H1 (cell line): ENCODE data around the gene TEAD1. TPM values are rescaled to one million over a fixed set of nuclear protein-coding genes. Genes with fewer than 3 reads are reported as not detected.
A peak's percentile ranks its signal among the peaks of the same experiment; 100 is the strongest.

Source experiments
- CTCF ChIA-PET: fragments of 300-600 bp; sonication (Branson Sonifier 250); formaldehyde crosslinking; loops from one replicate; lab custom pipeline; 2021; ENCODE audit not compliant: partially characterized antibody; lab: Charles Lee
- POLR2A ChIA-PET: fragments of 300-600 bp; sonication (Branson Sonifier 250); formaldehyde crosslinking; loops from one replicate; lab custom pipeline; 2021; ENCODE audit warnings: inconsistent platforms; ENCODE audit not compliant: partially characterized antibody; lab: Charles Lee
- DNase-seq, 2 experiments: peaks; one replicate each; pipeline versions ENCODE4 v3.0.0 to v3.0.0-alpha.2; 2010 to 2022; ENCODE audit warnings: low spot score in 2 of 2, low read depth in 1 of 2, mixed read lengths in 1 of 2
- FAIRE-seq: peaks from 2 replicates; lab custom pipeline; 2011; peaks lifted over from hg19 to GRCh38; lab: Jason Lieb, UNC
- H2AFZ ChIP-seq: 2 replicates; pipeline ENCODE4 v1.8.1; 2012; ENCODE audit warnings: low read length, inconsistent platforms
- H2AK5ac ChIP-seq: 2 replicates; pipeline ENCODE4 v1.6.1; 2013; ENCODE audit warnings: low read depth, low read length
- H2BK120ac ChIP-seq: replicated peaks from 2 replicates; pipeline ENCODE3; 2013; ENCODE audit warnings: low read depth, low read length, inconsistent platforms
- H2BK12ac ChIP-seq: 2 replicates; pipeline ENCODE4 v1.6.1; 2013; ENCODE audit warnings: low read depth, low read length
- H2BK15ac ChIP-seq: 2 replicates; pipeline ENCODE4 v1.6.1; 2013; ENCODE audit warnings: low read length
- H2BK20ac ChIP-seq: 2 replicates; pipeline ENCODE4 v1.6.1; 2013; ENCODE audit warnings: low read length
- H2BK5ac ChIP-seq: 2 replicates; pipeline ENCODE4 v1.6.1; 2013; ENCODE audit warnings: low read depth, low read length
- H3K14ac ChIP-seq: 2 replicates; pipeline ENCODE4 v1.6.1; 2013; ENCODE audit warnings: inconsistent platforms; ENCODE audit not compliant: insufficient read length
- H3K18ac ChIP-seq: 2 replicates; pipeline ENCODE4 v1.6.1; 2013; ENCODE audit warnings: low read length; ENCODE audit errors: extremely low read depth
- H3K23ac ChIP-seq: 2 replicates; pipeline ENCODE4 v1.6.1; 2013; ENCODE audit warnings: inconsistent platforms; ENCODE audit not compliant: insufficient read length
- H3K23me2 ChIP-seq: 2 replicates; pipeline ENCODE4 v1.6.1; 2013; ENCODE audit warnings: low read depth, low read length
- H3K27ac ChIP-seq: 2 replicates; pipeline ENCODE4 v1.6.1; 2011; ENCODE audit warnings: low read depth, low read length, inconsistent platforms
- H3K27me3 ChIP-seq, 4 experiments: replicated peaks in 1 of 4; 1 replicate in 1 of 4; 2 replicates in 3 of 4; pipeline versions ENCODE4 v1.6.1 to v1.8.1; 2011 to 2013; ENCODE audit warnings: low read length in 3 of 4, mild to moderate bottlenecking in 3 of 4, inconsistent platforms in 2 of 4, mixed read lengths in 2 of 4, moderate library complexity in 1 of 4; ENCODE audit not compliant: control insufficient read depth in 3 of 4, insufficient read depth in 3 of 4; ENCODE audit errors: extremely low read depth in 1 of 4
- H3K36me3 ChIP-seq, 4 experiments: 2 replicates each; pipeline versions ENCODE4 v1.6.1 to v1.8.1; 2011 to 2013; ENCODE audit warnings: mild to moderate bottlenecking in 4 of 4, low read length in 3 of 4, moderate library complexity in 2 of 4, control low read depth in 1 of 4, inconsistent platforms in 1 of 4; ENCODE audit not compliant: insufficient read depth in 4 of 4, control insufficient read depth in 2 of 4
- H3K4ac ChIP-seq: replicated peaks from 2 replicates; pipeline ENCODE3; 2013; ENCODE audit warnings: low read length, low read depth, mixed read lengths, inconsistent platforms; ENCODE audit not compliant: insufficient read length
- H3K4me1 ChIP-seq, 4 experiments: replicated peaks in 1 of 4; 1 replicate in 1 of 4; 2 replicates in 3 of 4; pipeline versions ENCODE4 v1.6.1 to v1.8.1; 2011 to 2013; ENCODE audit warnings: low read length in 3 of 4, inconsistent platforms in 2 of 4, mixed read lengths in 1 of 4; ENCODE audit not compliant: insufficient read depth in 4 of 4, control insufficient read depth in 3 of 4
- H3K4me2 ChIP-seq, 2 experiments: 2 replicates each; pipeline versions ENCODE4 v1.6.1 to v1.8.1; 2011 to 2013; ENCODE audit warnings: low read depth in 2 of 2, low read length in 2 of 2, control low read depth in 1 of 2, inconsistent platforms in 1 of 2, mild to moderate bottlenecking in 1 of 2; ENCODE audit not compliant: insufficient read depth in 1 of 2
- H3K4me3 ChIP-seq, 4 experiments: fragments of 200-600, 300-600 bp in 1 of 4; sonication (generic), shearing (Covaris generic), sonication (Bioruptor Twin) in 1 of 4; 2 replicates each; pipeline versions ENCODE4 v1.5.1 to v1.8.1; 2011 to 2016; ENCODE audit warnings: low read length in 4 of 4, low read depth in 3 of 4, control low read depth in 2 of 4, inconsistent platforms in 2 of 4, mild to moderate bottlenecking in 2 of 4, mixed read lengths in 1 of 4, moderate library complexity in 1 of 4; ENCODE audit not compliant: insufficient read depth in 2 of 4; ENCODE audit errors: extremely low read depth in 1 of 4
- H3K56ac ChIP-seq: replicated peaks from 2 replicates; pipeline ENCODE3; 2013; ENCODE audit warnings: low read depth, mild to moderate bottlenecking, mixed read lengths, low read length, inconsistent platforms; ENCODE audit not compliant: insufficient read length
- H3K79me1 ChIP-seq: 2 replicates; pipeline ENCODE4 v1.6.1; 2013; ENCODE audit warnings: low read depth, low read length, control low read depth
- H3K79me2 ChIP-seq, 2 experiments: 2 replicates each; pipeline versions ENCODE4 v1.6.1 to v1.8.1; 2012 to 2013; ENCODE audit warnings: low read length in 2 of 2, mild to moderate bottlenecking in 2 of 2, inconsistent platforms in 1 of 2; ENCODE audit not compliant: insufficient read depth in 2 of 2, control insufficient read depth in 1 of 2
- H3K9ac ChIP-seq, 4 experiments: replicated peaks in 1 of 4; 1 replicate in 1 of 4; 2 replicates in 3 of 4; pipeline versions ENCODE4 v1.6.1 to v1.8.1; 2011 to 2013; ENCODE audit warnings: low read depth in 3 of 4, low read length in 3 of 4, control low read depth in 2 of 4, mild to moderate bottlenecking in 2 of 4, moderate library complexity in 2 of 4, inconsistent platforms in 1 of 4; ENCODE audit errors: extremely low read depth in 1 of 4
- H3K9me3 ChIP-seq, 2 experiments: 2 replicates each; pipeline versions ENCODE4 v1.6.1 to v1.8.1; 2012 to 2013; ENCODE audit warnings: mild to moderate bottlenecking in 2 of 2, moderate library complexity in 2 of 2, control low read depth in 1 of 2, inconsistent platforms in 1 of 2, low read depth in 1 of 2, low read length in 1 of 2, mixed read lengths in 1 of 2; ENCODE audit not compliant: insufficient read depth in 2 of 2
- H4K20me1 ChIP-seq, 2 experiments: replicated peaks in 1 of 2; 2 replicates each; pipeline versions ENCODE3 to v1.8.1; 2011 to 2013; ENCODE audit warnings: inconsistent platforms in 2 of 2, low read length in 2 of 2, mild to moderate bottlenecking in 1 of 2; ENCODE audit not compliant: insufficient read depth in 2 of 2, control insufficient read depth in 1 of 2
- H4K5ac ChIP-seq: 2 replicates; pipeline ENCODE4 v1.6.1; 2013; ENCODE audit warnings: low read length, low read depth, mixed read lengths, inconsistent platforms; ENCODE audit not compliant: insufficient read length
- H4K8ac ChIP-seq: 2 replicates; pipeline ENCODE4 v1.8.0; 2013; ENCODE audit warnings: mild to moderate bottlenecking, moderate library complexity, low read length, inconsistent platforms; ENCODE audit not compliant: insufficient read depth; ENCODE audit errors: extremely low read depth
- H4K91ac ChIP-seq: replicated peaks from 2 replicates; pipeline ENCODE3; 2013; ENCODE audit warnings: low read length, mixed read lengths, inconsistent platforms; ENCODE audit not compliant: insufficient read length
- EGR1 ChIP-seq: IDR thresholded peaks from 2 replicates; pipeline ENCODE4 v1.6.1; 2011; ENCODE audit warnings: low read depth, low read length, borderline replicate concordance
- FOSL1 ChIP-seq: IDR thresholded peaks from 2 replicates; pipeline ENCODE4 v1.6.1; 2011; ENCODE audit warnings: mild to moderate bottlenecking, low read depth, low read length, moderate library complexity; ENCODE audit not compliant: insufficient read depth
- HDAC6 ChIP-seq: IDR thresholded peaks from one replicate; pipeline ENCODE4 v1.7.1; 2012; ENCODE audit warnings: low read depth, mild to moderate bottlenecking, inconsistent platforms, low read length, moderate library complexity
- PHF8 ChIP-seq: fragments of 200-600 bp; sonication (generic); conservative IDR thresholded peaks from 2 replicates; pipeline ENCODE4 v1.7.1; 2012; ENCODE audit warnings: low read depth, mild to moderate bottlenecking, inconsistent platforms, low read length, moderate library complexity
- POLR2AphosphoS5 ChIP-seq: IDR thresholded peaks from 2 replicates; pipeline ENCODE4 v1.6.1; 2011; ENCODE audit warnings: low read depth, low read length
- TCF12 ChIP-seq: IDR thresholded peaks from 2 replicates; pipeline ENCODE4 v1.6.1; 2011; ENCODE audit warnings: low read depth, mild to moderate bottlenecking, low read length
- TEAD4 ChIP-seq: IDR thresholded peaks from 2 replicates; pipeline ENCODE4 v1.6.1; 2012; ENCODE audit warnings: low read depth, low read length, inconsistent platforms, mixed read lengths
- YY1 ChIP-seq: IDR thresholded peaks from 2 replicates; pipeline ENCODE4 v1.6.1; 2011; ENCODE audit warnings: low read depth, mild to moderate bottlenecking, low read length
- WGBS, 2 experiments: shearing (Covaris generic) in 1 of 2; methylation state at CpG; one replicate each; pipeline versions ENCODE4 v1.1.6 to v1.1.7; 2013 to 2015; ENCODE audit warnings: low lambda C conversion rate in 2 of 2, mixed read lengths in 2 of 2, inconsistent platforms in 1 of 2, low coverage in 1 of 2, missing lambda C conversion rate in 1 of 2; ENCODE audit not compliant: insufficient replicate concordance in 2 of 2, insufficient coverage in 1 of 2, insufficient read length in 1 of 2; ENCODE audit errors: extremely low coverage in 1 of 2, missing lambda C conversion rate in 1 of 2; 5-methylcytosine and 5-hydroxymethylcytosine counted together
- polyA plus RNA-seq, 7 experiments: library from polyadenylated mRNA; depleted of rRNA in 3 of 7; stranded (reverse) in 5 of 7; unstranded in 2 of 7; fragments of >200 nt in 5 of 7; fragments of 200-250 nt in 2 of 7; gene quantifications; 1 replicate in 5 of 7; 2 replicates in 1 of 7; 4 replicates in 1 of 7; pipeline versions ENCODE4 v1.2.1 to v1.2.3, GENCODE V29; 2011 to 2013; ENCODE audit warnings: missing spikeins in 2 of 7, mixed read lengths in 2 of 7
- total RNA-seq: library from RNA; stranded (reverse); fragmentation: NEBNext Ultra II Directional; extraction: Animal tissue kit (Norgen Biotek cat#: 25700); gene quantifications from 2 replicates; pipeline ENCODE4 v1.2.1, GENCODE V29; 2021

TEAD1 gene
- total and polyA plus RNA-seq, 2 of the 8 experiments (the other 6 are each of a cell fraction or from before 2014, with no cell fraction given) = 15.6 to 67.4 TPM

DNA sequence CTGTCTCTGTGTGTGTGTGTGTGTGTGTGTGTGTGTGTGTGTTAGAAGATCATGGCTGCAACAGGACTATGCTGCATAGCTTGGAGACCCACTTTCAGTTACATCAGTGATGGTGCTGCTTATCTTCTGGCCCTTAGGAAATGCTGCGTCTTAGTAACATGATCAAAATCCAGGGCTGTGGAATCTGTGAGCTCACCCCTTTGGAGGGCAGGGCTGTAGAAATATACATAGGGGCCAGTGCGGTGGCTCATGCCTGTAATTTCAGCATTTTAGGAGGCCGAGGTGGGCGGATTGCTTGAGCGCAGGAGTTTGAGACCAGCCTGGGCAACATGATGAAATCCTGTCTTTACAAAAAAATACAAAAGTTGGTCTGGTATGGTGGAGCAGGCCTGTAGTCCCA is 183.4 kb downstream of the TEAD1 start:
- H3K18ac ChIP-seq = no peak overlapping the region
- 91% methylated on average over 5 of the region's 5 CpGs; no CpG with 5 or more reads in 1 of the 2 experiments for WGBS, 2 experiments
- H2BK12ac ChIP-seq = no peak overlapping the region
- H3K56ac ChIP-seq = no peak overlapping the region
- ChIA-PET POLR2A (interaction anchor here (1.5 kb wide), 1 partner anchor 30 kb away, joined by 5 read pairs; no protein-coding TSS in a partner anchor), CTCF (interaction anchor here (1.1 to 2.9 kb wide), 7 partner anchors 9 to 258 kb away, joined by 3 to 9 read pairs (median 4); no protein-coding TSS in a partner anchor)
- TF ChIP-seq EGR1 (no peak), TCF12 (no peak), FOSL1 (no peak), HDAC6 (no peak), PHF8 (no peak), POLR2AphosphoS5 (no peak), YY1 (no peak), TEAD4 (no peak)
- H3K23ac ChIP-seq = no peak overlapping the region
- H3K4ac ChIP-seq = no peak overlapping the region
- DNase-seq (no peak), FAIRE-seq (no peak)
- H3K4me3 ChIP-seq = no peak overlapping the region
- H2BK5ac ChIP-seq = no peak overlapping the region
- no peak overlapping the region for H4K91ac ChIP-seq
- H4K20me1 ChIP-seq = no peaks in the 10 kb centered on the region
- no peak overlapping the region for H2BK120ac ChIP-seq
- H4K8ac ChIP-seq = peak overlapping the region; percentile 18; the same call in 1 of the 2 replicates
- peaks cover 5% of the 10 kb centered on the region; the same call in 1 of the 2 replicates for H3K79me1 ChIP-seq
- no peak overlapping the region for H2AFZ ChIP-seq
- H2AK5ac ChIP-seq = no peak overlapping the region
- H3K27me3 ChIP-seq = no peaks in the 10 kb centered on the region
- no peaks in the 10 kb centered on the region; the same call in 1 of the 2 replicates for H3K23me2 ChIP-seq
- peaks cover 0 to 12% (median 9%) of the 10 kb centered on the region in 4 experiments; a peak in 5 of 7 replicates for H3K4me1 ChIP-seq
- H4K5ac ChIP-seq = no peak overlapping the region
- H3K4me2 ChIP-seq = no peak overlapping the region
- H3K9ac ChIP-seq = no peak overlapping the region
- H3K14ac ChIP-seq = no peak overlapping the region
- H3K36me3 ChIP-seq = no peaks in the 10 kb centered on the region
- peaks cover 0 to 63% of the 10 kb centered on the region in 2 experiments; a peak in 2 of 4 replicates for H3K79me2 ChIP-seq
- H3K9me3 ChIP-seq = no peaks in the 10 kb centered on the region
- H3K27ac ChIP-seq = no peak overlapping the region
- H2BK20ac ChIP-seq = no peak overlapping the region
- H2BK15ac ChIP-seq = no peak overlapping the region
